ENCODE results near the gene IGF1R.

The IGF1R gene

GRCh38 chr15:98980899-98981228 lies 332.5 kb downstream of the IGF1R start:
- Histone ChIP-seq H3K9me3 (ENCODE audit: control insufficient read depth, low read depth, low read length) (no peaks in the 10 kb centered on the region), H3K27ac (ENCODE audit: low read length) (no peak overlapping the region), H3K9ac (ENCODE audit: low read length) (no peak overlapping the region), H3K36me3 (ENCODE audit: control insufficient read depth, low read depth, low read length) (no peaks in the 10 kb centered on the region), H3K27me3 (ENCODE audit: control insufficient read depth, insufficient read depth, low read length) (no peaks in the 10 kb centered on the region), H3K4me3 (ENCODE audit: low read length) (no peak overlapping the region), H3K4me1 (ENCODE audit: control insufficient read depth, low read depth, low read length) (no peaks in the 10 kb centered on the region)

GRCh38 chr15:98981851-98982722 lies 333.7 kb downstream of the IGF1R start:
- Histone ChIP-seq H3K27ac (ENCODE audit: low read length) (no peak overlapping the region), H3K27me3 (ENCODE audit: control insufficient read depth, insufficient read depth, low read length) (no peaks in the 10 kb centered on the region), H3K4me1 (ENCODE audit: control insufficient read depth, low read depth, low read length) (no peaks in the 10 kb centered on the region), H3K36me3 (ENCODE audit: control insufficient read depth, low read depth, low read length) (no peaks in the 10 kb centered on the region), H3K9ac (ENCODE audit: low read length) (no peak overlapping the region), H3K4me3 (ENCODE audit: low read length) (no peak overlapping the region), H3K9me3 (ENCODE audit: control insufficient read depth, low read depth, low read length) (peaks cover 7% of the 10 kb centered on the region)

GRCh38 chr15:98983334-98983733 lies 335.0 kb downstream of the IGF1R start:
- H3K36me3 ChIP-seq (ENCODE audit: control insufficient read depth, low read depth, low read length) = no peaks in the 10 kb centered on the region
- H3K27me3 ChIP-seq (ENCODE audit: control insufficient read depth, insufficient read depth, low read length) = no peaks in the 10 kb centered on the region
- H3K9ac ChIP-seq (ENCODE audit: low read length) = no peak overlapping the region
- H3K4me1 ChIP-seq (ENCODE audit: control insufficient read depth, low read depth, low read length) = no peaks in the 10 kb centered on the region
- H3K27ac ChIP-seq (ENCODE audit: low read length) = no peak overlapping the region
- H3K9me3 ChIP-seq (ENCODE audit: control insufficient read depth, low read depth, low read length) = peaks cover 7% of the 10 kb centered on the region
- H3K4me3 ChIP-seq (ENCODE audit: low read length) = no peak overlapping the region

- Histone ChIP-seq H3K27ac (ENCODE audit: low read length) (no peak overlapping the region), H3K9ac (ENCODE audit: low read length) (no peak overlapping the region), H3K36me3 (ENCODE audit: control insufficient read depth, low read depth, low read length) (no peaks in the 10 kb centered on the region), H3K9me3 (ENCODE audit: control insufficient read depth, low read depth, low read length) (peaks cover 7% of the 10 kb centered on the region), H3K4me3 (ENCODE audit: low read length) (no peak overlapping the region), H3K4me1 (ENCODE audit: control insufficient read depth, low read depth, low read length) (no peaks in the 10 kb centered on the region), H3K27me3 (ENCODE audit: control insufficient read depth, insufficient read depth, low read length) (no peaks in the 10 kb centered on the region)
Measured at GRCh38 chr15:98986281-98986680, 337.9 kb downstream of the IGF1R start.

GRCh38 chr15:98994892-98995291 lies 346.6 kb downstream of the IGF1R start:
- H3K9me3 ChIP-seq (ENCODE audit: control insufficient read depth, low read depth, low read length) = no peaks in the 10 kb centered on the region
- no peak overlapping the region for H3K27ac ChIP-seq (ENCODE audit: low read length)
- H3K27me3 ChIP-seq (ENCODE audit: control insufficient read depth, insufficient read depth, low read length) = no peaks in the 10 kb centered on the region
- no peak overlapping the region for H3K9ac ChIP-seq (ENCODE audit: low read length)
- no peak overlapping the region for H3K4me3 ChIP-seq (ENCODE audit: low read length)
- H3K36me3 ChIP-seq (ENCODE audit: control insufficient read depth, low read depth, low read length) = no peaks in the 10 kb centered on the region
- H3K4me1 ChIP-seq (ENCODE audit: control insufficient read depth, low read depth, low read length) = no peaks in the 10 kb centered on the region

GRCh38 chr15:98996169-98996568 lies 347.8 kb downstream of the IGF1R start:
- H3K9ac ChIP-seq (ENCODE audit: low read length) = no peak overlapping the region
- no peak overlapping the region for H3K27ac ChIP-seq (ENCODE audit: low read length)
- no peaks in the 10 kb centered on the region for H3K36me3 ChIP-seq (ENCODE audit: control insufficient read depth, low read depth, low read length)
- H3K4me1 ChIP-seq (ENCODE audit: control insufficient read depth, low read depth, low read length) = no peaks in the 10 kb centered on the region
- no peak overlapping the region for H3K4me3 ChIP-seq (ENCODE audit: low read length)
- no peaks in the 10 kb centered on the region for H3K27me3 ChIP-seq (ENCODE audit: control insufficient read depth, insufficient read depth, low read length)
- H3K9me3 ChIP-seq (ENCODE audit: control insufficient read depth, low read depth, low read length) = no peaks in the 10 kb centered on the region

GRCh38 chr15:98996624-98997023 lies 348.3 kb downstream of the IGF1R start:
- no peaks in the 10 kb centered on the region for H3K4me1 ChIP-seq (ENCODE audit: control insufficient read depth, low read depth, low read length)
- H3K9ac ChIP-seq (ENCODE audit: low read length) = no peak overlapping the region
- no peak overlapping the region for H3K27ac ChIP-seq (ENCODE audit: low read length)
- H3K4me3 ChIP-seq (ENCODE audit: low read length) = no peak overlapping the region
- no peaks in the 10 kb centered on the region for H3K27me3 ChIP-seq (ENCODE audit: control insufficient read depth, insufficient read depth, low read length)
- H3K36me3 ChIP-seq (ENCODE audit: control insufficient read depth, low read depth, low read length) = no peaks in the 10 kb centered on the region
- no peaks in the 10 kb centered on the region for H3K9me3 ChIP-seq (ENCODE audit: control insufficient read depth, low read depth, low read length)

- H3K9me3 ChIP-seq (ENCODE audit: control insufficient read depth, low read depth, low read length) = no peaks in the 10 kb centered on the region
- H3K36me3 ChIP-seq (ENCODE audit: control insufficient read depth, low read depth, low read length) = no peaks in the 10 kb centered on the region
- H3K27ac ChIP-seq (ENCODE audit: low read length) = no peak overlapping the region
- H3K4me3 ChIP-seq (ENCODE audit: low read length) = no peak overlapping the region
- no peaks in the 10 kb centered on the region for H3K4me1 ChIP-seq (ENCODE audit: control insufficient read depth, low read depth, low read length)
- H3K27me3 ChIP-seq (ENCODE audit: control insufficient read depth, insufficient read depth, low read length) = no peaks in the 10 kb centered on the region
- no peak overlapping the region for H3K9ac ChIP-seq (ENCODE audit: low read length)
Measured at GRCh38 chr15:98997312-98997711, 349.0 kb downstream of the IGF1R start.

GRCh38 chr15:98997755-98998154 lies 349.4 kb downstream of the IGF1R start:
- no peaks in the 10 kb centered on the region for H3K27me3 ChIP-seq (ENCODE audit: control insufficient read depth, insufficient read depth, low read length)
- no peak overlapping the region for H3K4me3 ChIP-seq (ENCODE audit: low read length)
- no peak overlapping the region for H3K9ac ChIP-seq (ENCODE audit: low read length)
- H3K27ac ChIP-seq (ENCODE audit: low read length) = no peak overlapping the region
- no peaks in the 10 kb centered on the region for H3K4me1 ChIP-seq (ENCODE audit: control insufficient read depth, low read depth, low read length)
- no peaks in the 10 kb centered on the region for H3K9me3 ChIP-seq (ENCODE audit: control insufficient read depth, low read depth, low read length)
- no peaks in the 10 kb centered on the region for H3K36me3 ChIP-seq (ENCODE audit: control insufficient read depth, low read depth, low read length)

- no peaks in the 10 kb centered on the region for H3K27me3 ChIP-seq (ENCODE audit: control insufficient read depth, insufficient read depth, low read length)
- no peak overlapping the region for H3K9ac ChIP-seq (ENCODE audit: low read length)
- no peaks in the 10 kb centered on the region for H3K4me1 ChIP-seq (ENCODE audit: control insufficient read depth, low read depth, low read length)
- no peak overlapping the region for H3K4me3 ChIP-seq (ENCODE audit: low read length)
- no peaks in the 10 kb centered on the region for H3K9me3 ChIP-seq (ENCODE audit: control insufficient read depth, low read depth, low read length)
- H3K36me3 ChIP-seq (ENCODE audit: control insufficient read depth, low read depth, low read length) = no peaks in the 10 kb centered on the region
- no peak overlapping the region for H3K27ac ChIP-seq (ENCODE audit: low read length)
Measured at GRCh38 chr15:98998279-98998678, 349.9 kb downstream of the IGF1R start.

GRCh38 chr15:98999233-98999632 lies 350.9 kb downstream of the IGF1R start:
- H3K9me3 ChIP-seq (ENCODE audit: control insufficient read depth, low read depth, low read length) = no peaks in the 10 kb centered on the region
- H3K27ac ChIP-seq (ENCODE audit: low read length) = no peak overlapping the region
- H3K36me3 ChIP-seq (ENCODE audit: control insufficient read depth, low read depth, low read length) = no peaks in the 10 kb centered on the region
- H3K27me3 ChIP-seq (ENCODE audit: control insufficient read depth, insufficient read depth, low read length) = no peaks in the 10 kb centered on the region
- H3K4me1 ChIP-seq (ENCODE audit: control insufficient read depth, low read depth, low read length) = no peaks in the 10 kb centered on the region
- no peak overlapping the region for H3K9ac ChIP-seq (ENCODE audit: low read length)
- H3K4me3 ChIP-seq (ENCODE audit: low read length) = no peak overlapping the region

- no peaks in the 10 kb centered on the region for H3K9me3 ChIP-seq (ENCODE audit: control insufficient read depth, low read depth, low read length)
Measured at GRCh38 chr15:99002226-99002625, 353.9 kb downstream of the IGF1R start.

More at GRCh38 chr15:99002226-99002625, 353.9 kb downstream of the IGF1R start:
- Histone ChIP-seq H3K36me3 (ENCODE audit: control insufficient read depth, low read depth, low read length) (no peaks in the 10 kb centered on the region), H3K4me3 (ENCODE audit: low read length) (no peak overlapping the region), H3K9ac (ENCODE audit: low read length) (no peak overlapping the region), H3K27me3 (ENCODE audit: control insufficient read depth, insufficient read depth, low read length) (no peaks in the 10 kb centered on the region), H3K4me1 (ENCODE audit: control insufficient read depth, low read depth, low read length) (no peaks in the 10 kb centered on the region), H3K27ac (ENCODE audit: low read length) (no peak overlapping the region)

Measured in iPS-18a (cell line).